ENCODE measurements around the gene ADTRP. TPM values are rescaled to one million over a fixed set of nuclear protein-coding genes. Genes with fewer than 3 reads are reported as not detected.

ADTRP gene
- total RNA-seq, 4 donors from 2014 or later, result not detected

DNA sequence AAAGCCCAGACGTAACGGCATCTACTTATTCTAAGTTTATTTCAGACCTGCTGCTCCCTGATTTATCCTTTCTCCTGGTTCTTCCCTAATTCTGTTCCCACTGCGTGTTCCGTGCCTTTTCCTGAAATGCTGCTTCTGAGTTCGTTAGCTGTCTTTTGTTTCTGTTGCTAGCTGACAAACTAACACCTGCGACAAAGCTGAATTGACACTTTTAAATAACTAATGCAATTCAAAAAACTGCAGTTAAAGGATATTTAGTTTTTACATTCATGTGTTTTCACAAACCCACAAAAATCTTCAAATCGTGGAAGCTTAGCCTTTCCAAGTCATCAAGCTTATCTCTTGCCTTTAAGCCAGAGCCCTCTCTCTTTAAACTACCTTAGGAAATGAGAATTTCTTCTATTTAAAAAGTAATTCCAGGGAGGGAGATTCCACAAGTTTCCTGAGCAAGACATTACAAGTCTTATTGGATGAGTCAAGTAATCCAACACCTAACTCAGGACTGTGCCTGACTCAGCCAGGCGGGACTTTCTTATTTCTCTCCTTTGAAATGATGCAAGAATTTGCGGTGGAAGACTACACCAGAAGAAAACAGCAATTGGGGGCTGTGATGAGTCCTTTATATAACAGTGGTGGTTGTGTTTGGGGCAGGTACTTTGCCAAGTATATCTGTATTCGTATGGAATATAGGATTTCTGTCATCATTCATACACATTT is 6.3 kb downstream of the ADTRP start:
- no peaks in the 10 kb centered on the region for H3K27me3 ChIP-seq

DNA sequence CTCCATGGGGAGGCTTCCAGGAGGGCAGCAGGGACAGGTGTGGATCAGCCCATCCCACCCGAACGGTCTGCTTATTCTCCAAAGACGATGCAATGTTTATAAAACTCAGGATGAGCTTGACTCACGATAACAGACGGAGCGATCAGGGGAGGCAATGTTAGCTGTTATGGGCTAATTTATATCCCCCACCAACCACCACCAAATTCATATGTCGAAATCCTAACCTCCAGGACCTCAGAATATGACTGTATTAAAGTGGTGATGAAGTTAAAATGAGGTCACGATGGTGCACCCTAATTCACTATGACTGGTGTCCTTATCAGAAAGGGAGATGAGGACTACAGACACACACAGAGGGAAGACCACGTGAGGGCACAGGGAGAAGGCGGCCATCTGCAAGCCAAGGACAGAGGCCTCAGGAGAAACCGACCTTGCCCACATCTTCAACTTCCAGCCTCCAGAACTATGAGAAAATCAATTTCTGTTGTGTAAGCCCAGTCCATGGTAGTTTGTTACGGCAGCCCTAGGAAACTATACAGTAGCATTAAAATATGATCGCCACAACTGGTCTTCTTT is 7.0 kb downstream of the ADTRP start:
- 87 to 93% methylated on average over 13 of the region's 13 CpGs for WGBS, 2 donors
- TF ChIP-seq POLR2A (IDR thresholded peaks at IDR 0.05), result no peak
- TF ChIP-seq, protein P1, sequence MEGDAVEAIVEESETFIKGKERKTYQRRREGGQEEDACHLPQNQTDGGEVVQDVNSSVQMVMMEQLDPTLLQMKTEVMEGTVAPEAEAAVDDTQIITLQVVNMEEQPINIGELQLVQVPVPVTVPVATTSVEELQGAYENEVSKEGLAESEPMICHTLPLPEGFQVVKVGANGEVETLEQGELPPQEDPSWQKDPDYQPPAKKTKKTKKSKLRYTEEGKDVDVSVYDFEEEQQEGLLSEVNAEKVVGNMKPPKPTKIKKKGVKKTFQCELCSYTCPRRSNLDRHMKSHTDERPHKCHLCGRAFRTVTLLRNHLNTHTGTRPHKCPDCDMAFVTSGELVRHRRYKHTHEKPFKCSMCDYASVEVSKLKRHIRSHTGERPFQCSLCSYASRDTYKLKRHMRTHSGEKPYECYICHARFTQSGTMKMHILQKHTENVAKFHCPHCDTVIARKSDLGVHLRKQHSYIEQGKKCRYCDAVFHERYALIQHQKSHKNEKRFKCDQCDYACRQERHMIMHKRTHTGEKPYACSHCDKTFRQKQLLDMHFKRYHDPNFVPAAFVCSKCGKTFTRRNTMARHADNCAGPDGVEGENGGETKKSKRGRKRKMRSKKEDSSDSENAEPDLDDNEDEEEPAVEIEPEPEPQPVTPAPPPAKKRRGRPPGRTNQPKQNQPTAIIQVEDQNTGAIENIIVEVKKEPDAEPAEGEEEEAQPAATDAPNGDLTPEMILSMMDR (IDR thresholded peaks at IDR 0.05), result no peak
- no peak for TF ChIP-seq EP300 (IDR thresholded peaks at IDR 0.05)
- H3K27ac ChIP-seq, result peak overlapping the region; percentile 80 to 88 (median 84)
- peaks cover 0 to 24% (median 6%) of the 10 kb centered on the region in 4 donors for H3K4me1 ChIP-seq
- H3K36me3 ChIP-seq, result no peaks in the 10 kb centered on the region
- no peak overlapping the region for H3K4me3 ChIP-seq
- H3K27me3 ChIP-seq, result no peaks in the 10 kb centered on the region
- H3K9me3 ChIP-seq, result no peaks in the 10 kb centered on the region
- no peak for DNase-seq (ENCODE audit: low spot score in 2 of 2)

More for the DNA sequence above, 6.3 kb downstream of the ADTRP start:
- TF ChIP-seq POLR2A (IDR thresholded peaks at IDR 0.05) (no peak), EP300 (IDR thresholded peaks at IDR 0.05) (peak in 1 of 2 donors; percentile 30)
- H3K4me1 ChIP-seq, result peaks cover 0 to 17% (median 6%) of the 10 kb centered on the region in 4 donors
- H3K27ac ChIP-seq, result peak overlapping the region in 3 of 4 donors; percentile 82 to 88 (median 87)
- H3K4me3 ChIP-seq, result no peak overlapping the region
- WGBS, 2 donors, result 83% methylated on average over 10 of the region's 10 CpGs
- DNase-seq (ENCODE audit: low spot score in 2 of 2), result peak in 1 of 2 donors; percentile 48
- H3K36me3 ChIP-seq, result no peaks in the 10 kb centered on the region
- no peaks in the 10 kb centered on the region for H3K9me3 ChIP-seq

DNA sequence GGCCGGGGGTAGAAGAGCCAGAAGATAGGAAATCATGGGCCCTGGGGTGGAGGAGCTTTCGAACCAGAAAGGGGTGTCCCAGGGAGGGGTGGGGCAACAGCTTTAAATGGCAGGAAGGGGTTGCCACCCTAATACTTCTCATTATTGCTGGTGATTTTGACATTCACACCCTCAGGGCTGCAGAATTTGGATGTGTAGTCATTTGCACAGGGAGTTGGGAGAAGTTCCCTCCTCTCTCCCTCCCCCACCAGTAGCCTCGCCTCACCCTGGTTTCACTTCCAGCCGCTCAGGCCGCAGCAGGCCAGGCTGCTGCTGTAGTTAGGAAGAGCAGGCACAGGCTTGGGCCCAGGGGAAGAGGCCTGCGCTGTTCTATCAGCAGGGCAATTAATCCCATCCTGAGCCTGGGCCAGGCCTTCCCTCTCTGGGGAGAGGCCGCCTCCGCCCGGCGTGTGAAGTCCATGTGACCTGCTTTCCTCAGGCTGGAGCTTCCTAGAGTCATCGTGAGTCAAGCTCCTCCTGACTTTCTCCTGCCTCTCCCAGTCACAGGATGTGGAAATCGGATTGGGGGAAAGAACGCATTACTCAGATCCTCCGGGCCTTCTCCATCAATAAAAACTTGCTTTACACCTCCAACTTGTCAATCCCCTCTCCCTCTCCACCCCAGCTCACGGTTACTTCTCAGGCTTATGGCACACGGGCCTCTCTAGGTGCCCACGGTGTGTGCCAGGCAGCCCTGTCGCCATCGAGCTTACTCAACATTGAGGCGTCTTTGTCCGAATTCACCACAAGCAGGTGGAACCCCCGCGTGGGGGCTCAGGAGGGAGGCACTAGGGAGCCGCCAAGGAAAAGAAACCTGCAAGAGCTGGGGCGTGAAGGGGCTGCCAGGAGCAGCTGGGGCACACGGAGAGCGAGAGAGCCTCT is 7.8 kb downstream of the ADTRP start:
- H3K4me1 ChIP-seq, result peaks cover 0 to 31% (median 6%) of the 10 kb centered on the region in 4 donors

DNA sequence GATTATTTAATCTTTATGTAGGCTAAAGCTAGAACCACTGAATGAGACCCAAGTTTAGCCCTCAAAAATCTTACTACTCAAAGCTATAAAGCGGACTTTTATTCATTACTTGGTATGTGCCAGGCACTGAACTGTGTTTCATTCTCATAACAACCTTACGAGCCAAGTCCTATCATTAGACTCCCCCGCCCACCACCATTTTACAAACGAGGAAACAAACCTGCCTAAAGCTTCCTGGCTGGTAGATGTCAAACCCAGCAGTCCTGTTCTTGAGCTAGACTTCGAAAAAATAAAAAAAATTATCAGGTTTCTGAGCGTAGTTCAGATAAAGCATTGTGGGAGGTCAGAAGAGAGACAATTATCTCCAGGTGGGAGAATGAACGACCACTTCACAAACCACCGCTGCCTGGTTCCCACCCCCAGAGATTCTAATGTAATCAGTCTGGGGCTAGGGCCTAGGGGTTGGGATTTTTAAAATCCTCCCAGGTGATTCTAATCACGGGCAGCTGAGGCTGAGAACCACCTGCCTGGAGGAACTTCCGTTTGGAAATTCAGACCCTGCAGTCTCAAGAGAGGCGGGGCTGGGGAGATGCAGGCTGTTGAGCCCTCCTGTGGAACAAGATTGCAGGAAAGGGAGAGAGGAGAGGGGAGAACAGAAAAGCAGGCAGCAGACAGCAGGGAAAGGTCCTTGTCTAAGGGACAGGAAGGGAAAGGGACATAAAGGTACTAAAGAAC is 8.6 kb downstream of the ADTRP start:
- no peak for DNase-seq (ENCODE audit: low spot score in 2 of 2)
- no peaks in the 10 kb centered on the region for H3K36me3 ChIP-seq
- H3K27me3 ChIP-seq, result no peaks in the 10 kb centered on the region
- 71 to 74% methylated on average over 11 of the region's 11 CpGs for WGBS, 2 donors
- TF ChIP-seq, protein P1 (IDR thresholded peaks at IDR 0.05), result no peak
- TF ChIP-seq EP300 (IDR thresholded peaks at IDR 0.05) (no peak), POLR2A (IDR thresholded peaks at IDR 0.05) (no peak)
- H3K9me3 ChIP-seq, result no peaks in the 10 kb centered on the region
- H3K27ac ChIP-seq, result peak overlapping the region in 3 of 4 donors; percentile 77 to 88 (median 82)
- peaks cover 0 to 31% (median 6%) of the 10 kb centered on the region in 4 donors for H3K4me1 ChIP-seq
- H3K4me3 ChIP-seq, result peak overlapping the region in 1 of 4 donors; percentile 22

More for the DNA sequence above, 7.8 kb downstream of the ADTRP start:
- 57 to 68% methylated on average over 27 of the region's 27 CpGs for WGBS, 2 donors
- Histone ChIP-seq H3K9me3 (no peaks in the 10 kb centered on the region), H3K4me3 (peak overlapping the region in 1 of 4 donors; percentile 22), H3K36me3 (no peaks in the 10 kb centered on the region), H3K27me3 (no peaks in the 10 kb centered on the region), H3K27ac (peak overlapping the region; percentile 80 to 88 (median 84))
- TF ChIP-seq, protein P1 (IDR thresholded peaks at IDR 0.05), result no peak
- TF ChIP-seq POLR2A (IDR thresholded peaks at IDR 0.05) (peak in 1 of 2 donors; percentile 30), EP300 (IDR thresholded peaks at IDR 0.05) (peak; percentile 87 to 94)
- peak; percentile 84 to 88 for DNase-seq (ENCODE audit: low spot score in 2 of 2)

DNA sequence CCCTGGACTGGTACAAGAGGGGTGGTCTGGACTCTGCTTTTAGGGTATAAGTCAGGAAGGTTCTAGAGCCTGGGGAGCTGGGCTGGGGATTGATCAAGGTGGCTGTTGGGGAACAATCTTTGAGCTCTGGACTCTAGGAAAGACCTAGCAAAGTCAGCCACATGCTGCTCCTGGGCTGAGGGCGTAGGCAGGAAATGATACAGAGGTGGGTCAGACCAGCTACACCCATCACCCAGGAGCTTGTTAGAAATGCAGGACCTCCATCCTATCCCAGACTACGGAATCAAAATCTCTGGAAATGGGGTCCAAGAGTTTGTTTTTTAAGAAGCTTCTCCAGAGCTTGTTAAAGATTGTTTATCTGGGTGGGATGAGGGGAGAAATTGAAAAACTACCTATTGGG is 9.4 kb downstream of the ADTRP start:
- Histone ChIP-seq H3K27me3 (no peaks in the 10 kb centered on the region), H3K27ac (no peak overlapping the region), H3K9me3 (no peaks in the 10 kb centered on the region), H3K4me1 (peaks cover 0 to 31% (median 6%) of the 10 kb centered on the region in 4 donors), H3K36me3 (no peaks in the 10 kb centered on the region), H3K4me3 (no peak overlapping the region)
- no peak for TF ChIP-seq POLR2A (IDR thresholded peaks at IDR 0.05)
- no peak for TF ChIP-seq EP300 (IDR thresholded peaks at IDR 0.05)
- TF ChIP-seq, protein P1 (IDR thresholded peaks at IDR 0.05), result no peak
- DNase-seq (ENCODE audit: low spot score in 2 of 2), result no peak
- 94 to 100% methylated on average over 2 of the region's 2 CpGs for WGBS, 2 donors

Measured in tibial nerve (tissue), 4 donors.